ENCODE measurements around the gene PLCB1.
"Not testable (repeated sequence)": the region's sequence is repeated elsewhere in the genome, so short reads cannot be mapped to it uniquely, and the experiment has no call there.

The PLCB1 gene

GRCh38 chr20:8633366-8633765 is 501.3 kb downstream of the PLCB1 start:
- no peak for DNase-seq

- no peak for DNase-seq
Measured at GRCh38 chr20:8635048-8635572, 503.0 kb downstream of the PLCB1 start.

GRCh38 chr20:8635837-8636236 is 503.8 kb downstream of the PLCB1 start:
- no peak for DNase-seq

GRCh38 chr20:8639112-8639778 is 507.2 kb downstream of the PLCB1 start:
- no peak for DNase-seq

GRCh38 chr20:8640461-8640860 is 508.4 kb downstream of the PLCB1 start:
- DNase-seq = no peak

- DNase-seq = no peak
Measured at GRCh38 chr20:8642247-8642646, 510.2 kb downstream of the PLCB1 start.

- DNase-seq = not testable (repeated sequence)
Measured at GRCh38 chr20:8644468-8644867, 512.4 kb downstream of the PLCB1 start.

GRCh38 chr20:8645326-8645725 is 513.3 kb downstream of the PLCB1 start:
- DNase-seq = no peak

GRCh38 chr20:8646033-8646441 is 514.0 kb downstream of the PLCB1 start:
- DNase-seq = no peak

GRCh38 chr20:8646716-8647115 is 514.6 kb downstream of the PLCB1 start:
- no peak for DNase-seq

- DNase-seq = no peak
Measured at GRCh38 chr20:8647961-8648441, 515.9 kb downstream of the PLCB1 start.

- no peak for DNase-seq
Measured at GRCh38 chr20:8648466-8648865, 516.4 kb downstream of the PLCB1 start.

GRCh38 chr20:8652396-8652795 is 520.3 kb downstream of the PLCB1 start:
- no peak for DNase-seq

GRCh38 chr20:8654486-8654885 is 522.4 kb downstream of the PLCB1 start:
- no peak for DNase-seq

- no peak for DNase-seq
Measured at GRCh38 chr20:8656335-8656734, 524.3 kb downstream of the PLCB1 start.

- DNase-seq = no peak
Measured at GRCh38 chr20:8657664-8658063, 525.6 kb downstream of the PLCB1 start.

GRCh38 chr20:8658103-8658502 is 526.0 kb downstream of the PLCB1 start:
- no peak for DNase-seq

- no peak for DNase-seq
Measured at GRCh38 chr20:8661229-8661952, 529.3 kb downstream of the PLCB1 start.

GRCh38 chr20:8662433-8662954 is 530.4 kb downstream of the PLCB1 start:
- DNase-seq = peak in 1 of 5 donors; percentile 2

GRCh38 chr20:8663424-8663823 is 531.4 kb downstream of the PLCB1 start:
- DNase-seq = no peak

GRCh38 chr20:8664778-8665177 is 532.7 kb downstream of the PLCB1 start:
- no peak for DNase-seq

GRCh38 chr20:8667306-8667705 is 535.2 kb downstream of the PLCB1 start:
- no peak for DNase-seq

- no peak for DNase-seq
Measured at GRCh38 chr20:8670207-8670892, 538.3 kb downstream of the PLCB1 start.

All from T-helper 1 cell (primary cell).